ENCODE results near the gene GCKR.

GCKR gene

DNA sequence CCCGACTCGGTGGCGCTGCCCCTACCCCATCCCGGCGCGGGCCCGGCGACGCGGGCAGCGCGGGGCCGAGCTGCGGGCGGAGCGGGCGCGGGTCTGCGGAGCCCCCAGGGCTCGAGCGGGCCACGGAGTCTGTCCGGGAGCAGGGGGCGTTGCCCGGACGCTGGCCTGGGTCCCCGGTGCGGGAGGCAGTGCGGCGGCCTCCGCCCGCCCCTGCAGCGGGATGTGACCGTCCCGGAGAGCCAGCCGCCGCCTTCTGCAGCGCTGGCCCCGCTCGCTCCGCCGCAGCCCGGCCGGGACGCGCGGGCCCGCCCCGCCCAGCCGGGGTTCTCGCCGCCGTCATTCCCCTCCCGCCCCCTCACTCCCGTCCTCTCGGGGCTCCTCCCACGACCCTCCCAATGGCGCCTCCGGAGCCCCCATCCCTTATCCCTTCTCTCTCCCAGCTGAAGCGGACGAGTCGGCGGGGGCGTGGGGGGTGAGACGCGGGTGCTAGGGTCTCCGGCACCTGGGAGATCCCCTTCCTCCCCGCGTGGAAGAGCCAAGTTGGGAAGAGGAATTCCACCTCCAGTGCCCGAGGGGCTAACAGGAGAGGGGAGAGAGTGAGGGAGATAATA, 1.6 kb upstream of the GCKR start, which contains the start of gene FNDC4:
Gene FNDC4 (minus strand): TSS at position 257 of the 611 bp plus-strand sequence. CDS start 521 bp downstream, outside the sequence.
- Mint-ChIP-seq H3K27me3 (peaks cover 26% of the 10 kb centered on the region), H3K4me1 (peaks cover 10% of the 10 kb centered on the region)

DNA sequence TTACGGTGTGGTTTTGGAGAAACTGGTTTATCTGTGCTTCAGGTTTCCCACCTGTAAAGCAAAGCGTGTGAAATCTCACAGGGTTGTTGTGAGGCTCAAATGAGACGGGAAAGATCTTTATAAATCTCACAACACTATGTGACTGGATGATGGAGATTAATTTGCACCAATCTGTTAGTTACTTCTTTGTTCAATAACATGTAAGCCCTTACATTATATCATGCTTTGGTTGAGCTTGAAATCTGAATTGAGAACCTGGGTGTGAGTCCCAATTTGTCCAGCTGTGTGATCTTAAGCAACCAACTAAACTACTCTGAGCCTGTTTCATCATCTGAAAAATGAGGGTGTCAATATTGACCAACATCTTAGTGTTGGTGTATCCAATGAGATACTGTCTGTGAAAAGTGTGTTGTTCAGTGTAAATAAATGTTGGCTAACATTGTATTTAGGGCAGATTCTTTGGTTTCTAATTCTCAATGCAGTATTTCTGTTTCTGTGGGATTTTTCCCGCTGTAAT, 741 bp upstream of the GCKR start:
- Mint-ChIP-seq H3K27ac (peak overlapping the region; percentile 85), H3K4me3 (peak overlapping the region; percentile 88), H3K36me3 (no peaks in the 10 kb centered on the region), H3K27me3 (peaks cover 26% of the 10 kb centered on the region), H3K4me1 (peaks cover 7% of the 10 kb centered on the region), H3K9me3 (no peaks in the 10 kb centered on the region)
- ATAC-seq (ENCODE audit: low read depth) (no peak), DNase-seq (ENCODE audit: low spot score in 2 of 2) (no peak)

More for the DNA sequence above, 1.6 kb upstream of the GCKR start, which contains the start of gene FNDC4:
- DNase-seq (ENCODE audit: low spot score in 2 of 2) (peak in 1 of 2 donors; percentile 38), ATAC-seq (ENCODE audit: low read depth) (peak; percentile 70)
- Mint-ChIP-seq H3K27ac (peak within 1 kb of the TSS; percentile 85), H3K36me3 (no peaks in the 10 kb centered on the region), H3K4me3 (peak within 1 kb of the TSS; percentile 88), H3K9me3 (no peaks in the 10 kb centered on the region)

DNA sequence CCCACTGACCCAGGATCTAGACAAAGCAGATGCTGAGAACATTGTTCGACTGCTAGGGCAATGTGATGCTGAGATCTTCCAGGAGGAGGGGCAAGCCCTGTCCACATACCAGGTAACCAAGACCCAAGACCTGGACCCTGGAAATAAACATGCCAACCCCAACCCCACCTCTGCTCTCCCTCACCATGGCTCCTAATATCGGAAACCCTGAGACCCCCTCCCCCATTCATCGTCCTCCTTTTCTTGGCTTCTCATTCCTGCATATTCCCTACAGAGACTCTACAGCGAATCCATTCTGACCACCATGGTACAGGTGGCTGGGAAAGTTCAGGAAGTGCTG, 619 bp downstream of the GCKR start:
- DNase-seq (ENCODE audit: low spot score in 2 of 2) (no peak), ATAC-seq (ENCODE audit: low read depth) (no peak)
- Mint-ChIP-seq H3K4me1 (peaks cover 7% of the 10 kb centered on the region), H3K27ac (no peak overlapping the region), H3K27me3 (peaks cover 28% of the 10 kb centered on the region), H3K36me3 (no peaks in the 10 kb centered on the region), H3K4me3 (no peak overlapping the region), H3K9me3 (no peaks in the 10 kb centered on the region)

DNA sequence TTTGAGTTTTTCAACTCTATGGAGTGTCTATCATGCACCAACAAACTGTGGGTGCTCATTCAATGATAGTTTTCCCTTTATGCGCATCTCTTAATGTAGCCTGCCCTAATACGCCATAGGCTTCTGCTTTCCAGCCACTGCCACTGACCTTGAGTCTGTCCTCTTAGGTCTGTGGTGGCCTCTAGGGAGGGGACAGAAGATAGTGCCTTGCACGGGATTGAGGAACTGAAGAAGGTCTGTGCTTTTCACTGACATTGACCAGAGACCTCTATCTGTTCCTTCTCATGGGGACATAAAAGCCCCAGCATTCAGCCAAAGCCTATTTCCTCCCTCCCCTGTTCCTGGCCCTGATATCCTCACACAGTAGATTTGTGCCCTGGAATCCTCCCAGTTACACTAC, 2.3 kb downstream of the GCKR start:
- peaks cover 26% of the 10 kb centered on the region for H3K27me3 Mint-ChIP-seq
- no peak for ATAC-seq (ENCODE audit: low read depth)
- no peak overlapping the region for H3K27ac Mint-ChIP-seq
- H3K4me1 Mint-ChIP-seq = peaks cover 7% of the 10 kb centered on the region
- H3K9me3 Mint-ChIP-seq = no peaks in the 10 kb centered on the region
- no peak overlapping the region for H3K4me3 Mint-ChIP-seq
- no peaks in the 10 kb centered on the region for H3K36me3 Mint-ChIP-seq
- DNase-seq (ENCODE audit: low spot score in 2 of 2) = no peak

DNA sequence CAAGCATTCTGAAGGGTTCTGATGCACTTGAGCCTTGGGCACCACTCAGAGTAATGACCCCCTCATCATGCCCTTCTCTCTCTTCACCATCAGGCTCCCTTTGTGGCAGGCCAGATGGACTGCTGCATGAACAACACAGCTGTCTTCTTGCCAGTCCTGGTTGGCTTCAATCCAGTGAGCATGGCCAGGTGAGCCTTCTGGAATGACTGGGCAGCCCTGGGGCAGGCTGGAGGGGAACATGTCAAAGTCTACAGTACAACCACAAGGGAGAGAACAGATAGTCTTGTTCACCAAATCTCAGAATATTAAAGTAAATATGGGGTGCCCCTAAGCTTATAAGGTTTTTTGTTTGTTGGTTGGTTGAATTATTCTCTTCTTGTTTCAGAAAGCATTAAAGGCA, 4.4 kb downstream of the GCKR start:
- no peak overlapping the region for H3K4me3 Mint-ChIP-seq
- no peak overlapping the region for H3K27ac Mint-ChIP-seq
- H3K9me3 Mint-ChIP-seq = no peaks in the 10 kb centered on the region
- ATAC-seq (ENCODE audit: low read depth) (no peak), DNase-seq (ENCODE audit: low spot score in 2 of 2) (no peak)
- no peaks in the 10 kb centered on the region for H3K4me1 Mint-ChIP-seq
- no peaks in the 10 kb centered on the region for H3K36me3 Mint-ChIP-seq
- peaks cover 17% of the 10 kb centered on the region for H3K27me3 Mint-ChIP-seq

DNA sequence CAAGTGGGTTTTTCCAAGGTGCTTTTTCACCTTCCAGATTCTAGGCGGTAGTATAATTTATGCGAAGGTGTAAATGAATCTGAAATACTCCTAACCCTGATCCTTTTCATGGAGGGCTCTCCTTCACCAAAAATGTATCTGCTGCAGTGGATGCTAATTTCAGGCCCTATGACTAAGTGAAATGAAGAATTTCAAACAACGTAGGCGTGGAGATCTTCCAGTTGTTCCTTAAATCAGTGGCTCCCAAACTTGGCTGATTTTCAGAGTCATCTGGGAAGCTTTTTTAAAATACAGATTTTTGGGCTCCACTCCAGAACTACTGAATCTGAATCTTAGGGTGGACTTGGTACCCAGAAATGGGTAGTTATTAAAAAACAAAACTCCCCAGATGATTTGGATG, 5.5 kb downstream of the GCKR start:
- Mint-ChIP-seq H3K4me1 (no peaks in the 10 kb centered on the region), H3K27ac (no peak overlapping the region), H3K27me3 (peaks cover 17% of the 10 kb centered on the region), H3K4me3 (no peak overlapping the region), H3K9me3 (no peaks in the 10 kb centered on the region), H3K36me3 (no peaks in the 10 kb centered on the region)
- DNase-seq (ENCODE audit: low spot score in 2 of 2) (no peak), ATAC-seq (ENCODE audit: low read depth) (no peak)

DNA sequence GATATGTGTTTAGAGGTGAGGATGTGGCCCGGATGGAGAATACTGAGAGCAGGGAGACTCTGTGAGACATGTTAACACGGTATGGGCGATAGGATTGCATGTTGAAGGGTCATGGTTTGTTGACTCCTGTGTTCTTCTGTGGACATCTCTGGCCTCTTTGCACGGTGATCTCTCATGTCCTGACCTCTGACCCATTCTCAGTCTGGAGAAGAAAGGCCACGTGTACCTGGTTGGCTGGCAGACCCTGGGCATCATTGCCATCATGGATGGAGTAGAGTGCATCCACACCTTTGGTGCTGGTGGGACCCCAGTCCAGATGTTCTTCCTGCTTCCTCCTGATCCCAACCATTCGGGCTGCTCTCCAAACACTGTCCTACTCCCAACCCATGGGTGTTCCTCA, 9.9 kb downstream of the GCKR start:
- H3K36me3 Mint-ChIP-seq = no peaks in the 10 kb centered on the region
- no peak for ATAC-seq (ENCODE audit: low read depth)
- H3K27ac Mint-ChIP-seq = no peak overlapping the region
- H3K9me3 Mint-ChIP-seq = no peaks in the 10 kb centered on the region
- DNase-seq (ENCODE audit: low spot score in 2 of 2) = no peak
- no peaks in the 10 kb centered on the region for H3K4me1 Mint-ChIP-seq
- H3K27me3 Mint-ChIP-seq = peaks cover 5% of the 10 kb centered on the region
- H3K4me3 Mint-ChIP-seq = no peak overlapping the region

DNA sequence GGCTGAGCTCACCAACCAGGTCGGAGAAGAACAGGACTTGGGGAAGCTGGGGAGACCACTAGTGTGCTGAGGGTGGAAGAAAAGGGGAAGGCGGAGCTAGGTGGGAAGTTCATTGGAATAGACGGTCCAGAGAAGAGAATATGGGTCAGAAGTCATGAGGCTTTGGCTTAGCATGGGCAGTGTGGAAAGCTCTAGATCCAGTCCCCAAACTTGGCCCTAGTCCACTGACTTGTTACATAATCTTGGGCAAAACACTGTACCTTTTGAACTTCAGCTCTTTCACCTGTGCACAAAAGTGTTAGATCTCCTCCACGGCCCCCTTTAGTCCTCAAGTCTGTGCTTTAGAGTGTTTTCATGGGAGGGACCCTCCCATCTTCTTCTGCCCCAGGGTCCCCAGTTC, 10.7 kb downstream of the GCKR start:
- ATAC-seq (ENCODE audit: low read depth) = no peak

DNA sequence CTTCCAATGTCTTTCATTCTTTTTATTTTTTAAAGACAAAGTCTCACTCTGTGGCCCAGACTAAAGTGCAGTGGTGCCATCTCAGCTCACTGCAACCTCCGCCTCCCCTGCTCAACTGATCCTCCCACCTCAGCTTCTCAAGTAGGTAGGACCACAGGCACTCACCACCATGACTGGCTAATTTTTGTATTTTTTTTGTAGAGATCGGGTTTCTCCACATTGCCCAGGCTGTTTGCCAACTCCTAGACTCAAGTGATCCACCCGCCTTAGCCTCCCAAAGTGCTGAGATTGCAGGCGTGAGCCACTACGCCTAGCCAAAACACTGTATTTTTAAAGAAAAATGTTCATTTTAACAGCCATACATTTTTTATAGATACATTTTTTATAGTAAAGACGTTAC, 12.7 kb downstream of the GCKR start:
- no peaks in the 10 kb centered on the region for H3K4me1 Mint-ChIP-seq
- ATAC-seq (ENCODE audit: low read depth) (no peak), DNase-seq (ENCODE audit: low spot score in 2 of 2) (no peak)
- H3K27ac Mint-ChIP-seq = no peak overlapping the region
- peaks cover 6% of the 10 kb centered on the region for H3K27me3 Mint-ChIP-seq
- H3K4me3 Mint-ChIP-seq = no peak overlapping the region
- no peaks in the 10 kb centered on the region for H3K36me3 Mint-ChIP-seq
- no peaks in the 10 kb centered on the region for H3K9me3 Mint-ChIP-seq

More for the DNA sequence above, 10.7 kb downstream of the GCKR start:
- Mint-ChIP-seq H3K4me1 (no peaks in the 10 kb centered on the region), H3K4me3 (no peak overlapping the region), H3K36me3 (no peaks in the 10 kb centered on the region), H3K9me3 (no peaks in the 10 kb centered on the region), H3K27me3 (peaks cover 4% of the 10 kb centered on the region), H3K27ac (no peak overlapping the region)
- DNase-seq (ENCODE audit: low spot score in 2 of 2) = no peak

DNA sequence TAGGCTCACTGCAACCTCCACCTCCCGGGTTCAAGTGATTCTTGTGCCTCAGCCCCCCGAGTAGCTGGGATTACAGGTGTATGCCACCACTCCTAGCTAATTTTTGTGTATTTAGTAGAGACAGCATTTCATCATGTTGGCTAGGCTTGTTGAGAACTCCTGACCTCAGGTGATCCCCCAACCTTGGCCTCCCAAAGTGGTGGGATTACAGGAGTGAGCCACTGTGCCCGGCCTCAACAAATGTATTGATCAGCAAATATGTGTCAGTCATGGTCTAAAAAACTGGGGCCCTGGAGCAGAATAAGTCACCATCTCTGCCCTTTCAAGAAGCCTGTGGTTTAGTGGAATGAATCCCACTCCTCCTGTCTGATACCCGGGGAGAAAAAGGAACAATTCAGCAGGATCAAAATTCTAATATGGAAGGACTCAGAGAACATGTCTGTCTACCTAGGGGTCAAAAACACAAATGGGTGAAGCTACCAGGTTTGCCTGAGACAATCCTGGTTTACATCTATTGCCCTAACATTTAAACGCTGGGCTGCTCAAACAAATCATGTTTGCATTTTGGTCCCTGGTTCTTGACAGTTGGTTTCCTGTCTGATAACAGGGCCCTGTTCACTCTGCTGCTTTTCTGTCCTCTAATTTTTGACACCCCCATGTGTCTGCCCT, 21.6 kb downstream of the GCKR start:
- Mint-ChIP-seq H3K27ac (no peak overlapping the region), H3K36me3 (no peaks in the 10 kb centered on the region), H3K9me3 (no peaks in the 10 kb centered on the region), H3K27me3 (peaks cover 17% of the 10 kb centered on the region), H3K4me3 (no peak overlapping the region), H3K4me1 (no peaks in the 10 kb centered on the region)
- ATAC-seq (ENCODE audit: low read depth) (no peak), DNase-seq (ENCODE audit: low spot score in 2 of 2) (no peak)

DNA sequence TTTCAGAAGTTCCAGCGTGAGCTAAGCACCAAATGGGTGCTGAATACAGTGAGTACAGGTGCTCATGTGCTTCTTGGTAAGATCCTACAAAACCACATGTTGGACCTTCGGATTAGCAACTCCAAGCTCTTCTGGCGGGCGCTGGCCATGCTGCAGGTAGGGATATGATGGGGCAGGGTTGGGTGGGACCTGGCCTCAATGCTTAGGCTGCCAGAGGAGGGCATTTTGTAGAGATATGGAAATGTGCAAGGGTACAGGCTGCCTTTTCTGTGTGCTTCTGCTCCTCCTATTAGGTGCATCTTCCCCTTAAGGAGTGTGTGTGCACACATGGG, 22.1 kb downstream of the GCKR start:
- Mint-ChIP-seq H3K36me3 (no peaks in the 10 kb centered on the region), H3K4me1 (no peaks in the 10 kb centered on the region), H3K27me3 (peaks cover 19% of the 10 kb centered on the region), H3K9me3 (no peaks in the 10 kb centered on the region), H3K27ac (no peak overlapping the region), H3K4me3 (no peak overlapping the region)
- no peak for DNase-seq (ENCODE audit: low spot score in 2 of 2)
- no peak for ATAC-seq (ENCODE audit: low read depth)

DNA sequence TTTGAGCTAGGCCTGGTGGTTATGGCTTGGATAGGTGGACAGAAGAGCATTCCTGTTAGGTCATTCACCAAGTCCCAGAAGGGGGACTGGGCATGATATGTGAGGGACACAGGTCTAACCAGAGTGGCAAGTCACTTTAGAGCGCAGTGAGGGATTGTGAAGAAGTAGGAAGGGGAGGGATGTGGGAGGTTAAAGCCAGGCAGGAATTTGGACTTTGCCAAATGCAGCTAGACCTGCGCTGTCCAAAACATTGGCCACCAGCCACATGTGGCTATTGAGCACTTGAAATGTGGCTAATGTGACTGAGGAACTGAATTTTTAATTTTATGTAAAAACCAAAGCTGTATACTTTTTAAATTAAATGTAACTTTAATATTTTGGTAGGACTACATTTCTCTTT, 23.7 kb downstream of the GCKR start:
- no peak overlapping the region for H3K27ac Mint-ChIP-seq
- DNase-seq (ENCODE audit: low spot score in 2 of 2) (no peak), ATAC-seq (ENCODE audit: low read depth) (no peak)
- H3K27me3 Mint-ChIP-seq = peaks cover 26% of the 10 kb centered on the region
- no peaks in the 10 kb centered on the region for H3K4me1 Mint-ChIP-seq
- no peaks in the 10 kb centered on the region for H3K36me3 Mint-ChIP-seq
- no peaks in the 10 kb centered on the region for H3K9me3 Mint-ChIP-seq
- H3K4me3 Mint-ChIP-seq = no peak overlapping the region

DNA sequence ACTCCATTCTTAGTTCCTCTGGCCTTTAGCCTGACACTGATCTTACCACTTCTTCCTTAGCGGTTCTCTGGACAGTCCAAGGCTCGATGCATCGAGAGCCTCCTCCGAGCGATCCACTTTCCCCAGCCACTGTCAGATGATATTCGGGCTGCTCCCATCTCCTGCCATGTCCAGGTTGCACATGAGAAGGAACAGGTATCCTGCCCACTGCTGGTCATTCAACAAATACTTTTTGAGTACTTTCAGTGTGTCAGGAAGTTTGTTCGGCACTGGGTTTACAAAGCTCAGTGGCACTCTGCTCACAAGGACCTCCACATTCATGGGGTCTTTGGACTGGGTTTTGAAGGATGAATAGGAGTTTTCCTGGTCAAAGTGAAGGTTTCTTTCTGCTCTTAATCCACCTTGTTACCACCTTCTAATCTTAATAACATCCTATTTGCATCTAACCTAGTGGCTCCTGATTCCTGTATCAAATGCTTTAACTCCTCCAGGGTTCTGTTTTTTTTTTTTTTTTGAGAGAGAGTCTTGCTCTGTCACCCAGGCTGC, 25.8 kb downstream of the GCKR start:
- Mint-ChIP-seq H3K4me3 (no peak overlapping the region), H3K27ac (no peak overlapping the region), H3K4me1 (no peaks in the 10 kb centered on the region), H3K27me3 (peaks cover 28% of the 10 kb centered on the region), H3K9me3 (no peaks in the 10 kb centered on the region), H3K36me3 (no peaks in the 10 kb centered on the region)
- DNase-seq (ENCODE audit: low spot score in 2 of 2) (no peak), ATAC-seq (ENCODE audit: low read depth) (no peak)

DNA sequence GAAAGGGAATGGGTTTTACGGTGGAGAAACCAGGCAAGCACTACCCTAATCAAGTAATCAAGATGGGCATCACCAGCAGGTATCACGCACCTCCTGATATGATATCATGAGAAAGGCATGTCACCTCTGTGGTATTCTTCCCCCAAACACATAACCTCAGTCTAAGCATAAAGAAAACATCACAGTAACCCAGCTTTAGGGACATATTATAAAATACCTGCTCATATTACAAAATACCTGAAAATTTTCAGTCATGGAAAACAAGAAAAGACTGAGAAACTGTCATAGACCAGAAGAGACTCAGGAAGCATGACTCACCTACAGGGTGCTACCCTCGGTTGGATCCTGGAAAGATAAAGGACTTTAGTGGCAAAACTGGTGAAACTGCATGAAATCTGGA, 30.5 kb downstream of the GCKR start:
- H3K4me3 Mint-ChIP-seq = no peak overlapping the region
- no peak overlapping the region for H3K27ac Mint-ChIP-seq
- DNase-seq (ENCODE audit: low spot score in 2 of 2) (no peak), ATAC-seq (ENCODE audit: low read depth) (no peak)
- H3K4me1 Mint-ChIP-seq = no peaks in the 10 kb centered on the region
- H3K36me3 Mint-ChIP-seq = no peaks in the 10 kb centered on the region
- peaks cover 22% of the 10 kb centered on the region for H3K27me3 Mint-ChIP-seq
- no peaks in the 10 kb centered on the region for H3K9me3 Mint-ChIP-seq

DNA sequence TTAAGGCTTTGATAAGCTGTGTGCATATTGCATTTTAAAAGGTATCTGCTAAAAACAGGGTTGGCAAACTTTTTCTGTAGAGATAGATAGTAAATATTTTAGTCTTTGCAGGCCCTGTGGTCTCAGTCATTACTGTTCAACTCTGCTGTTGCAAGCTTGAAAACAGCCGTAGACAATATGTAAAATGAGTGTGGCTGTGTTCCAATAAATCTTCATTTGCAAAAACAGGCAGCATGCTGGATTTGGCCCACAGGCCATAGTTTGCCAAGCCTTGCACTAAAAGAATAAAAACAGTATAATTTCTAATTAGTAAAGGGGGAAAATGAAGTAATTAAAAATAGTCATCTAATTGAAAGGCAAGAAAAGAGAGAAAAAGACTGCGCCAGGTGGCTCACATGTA, 35.3 kb downstream of the GCKR start:
- no peak overlapping the region for H3K4me3 Mint-ChIP-seq
- no peaks in the 10 kb centered on the region for H3K9me3 Mint-ChIP-seq
- DNase-seq (ENCODE audit: low spot score in 2 of 2) (no peak), ATAC-seq (ENCODE audit: low read depth) (no peak)
- H3K27ac Mint-ChIP-seq = no peak overlapping the region
- H3K27me3 Mint-ChIP-seq = peaks cover 12% of the 10 kb centered on the region
- H3K36me3 Mint-ChIP-seq = no peaks in the 10 kb centered on the region
- no peaks in the 10 kb centered on the region for H3K4me1 Mint-ChIP-seq
